GM23248 (cell line): ENCODE measurements around the gene PGPEP1.

ENCODE experiments used
- EZH2 ChIP-seq: fragments of 200-600 bp; sonication (generic); IDR thresholded peaks from 2 replicates; pipeline ENCODE4 v1.6.1; 2018; ENCODE audit warnings: antibody characterized with exemption, mild to moderate bottlenecking; ENCODE audit not compliant: insufficient read depth, poor library complexity, severe bottlenecking
- EZH2phosphoT487 ChIP-seq: fragments of 200-600 bp; sonication (generic); IDR thresholded peaks from 2 replicates; pipeline ENCODE4 v1.6.1; 2018; ENCODE audit warnings: antibody characterized with exemption, moderate library complexity, mild to moderate bottlenecking, low read depth; ENCODE audit not compliant: insufficient read depth

GRCh38 chr19:18312092-18312534, 28.3 kb upstream of the PGPEP1 start:
- TF ChIP-seq EZH2phosphoT487 = no peak
- no peak for TF ChIP-seq EZH2
